ENCODE measurements around the gene CMA1. TPM values are rescaled to one million over a fixed set of nuclear protein-coding genes. Genes with fewer than 3 reads are reported as not detected.
"Not testable (repeated sequence)": the region's sequence is repeated elsewhere in the genome, so short reads cannot be mapped to it uniquely, and the experiment has no call there.

The CMA1 gene
- polyA plus RNA-seq, 1 donor from 2014 or later: not detected

- no peaks in the 10 kb centered on the region for H3K9me3 ChIP-seq (ENCODE audit: low read length)
- no peaks in the 10 kb centered on the region for H3K9me2 ChIP-seq (ENCODE audit: insufficient read depth, low read length)
- no peaks in the 10 kb centered on the region for H3K36me3 ChIP-seq (ENCODE audit: insufficient read depth, low read length)
- no peak overlapping the region for H3K4me3 ChIP-seq (ENCODE audit: low read length)
- no peak for TF ChIP-seq MXI1 (conservative IDR thresholded peaks at IDR 0.05; ENCODE audit: poor library complexity, severe bottlenecking)
- no peak for TF ChIP-seq TAF1 (IDR thresholded peaks at IDR 0.05; ENCODE audit: low read depth)
- no peak for TF ChIP-seq RAD21 (conservative IDR thresholded peaks at IDR 0.05)
- no peak for TF ChIP-seq POLR2AphosphoS5 (IDR thresholded peaks at IDR 0.05)
- TF ChIP-seq SMC3 (conservative IDR thresholded peaks at IDR 0.05; ENCODE audit: poor library complexity): no peak
- no peak for TF ChIP-seq EP300 (conservative IDR thresholded peaks at IDR 0.05; ENCODE audit: poor library complexity, severe bottlenecking)
- no peak for TF ChIP-seq EZH2 (IDR thresholded peaks at IDR 0.05; ENCODE audit: borderline replicate concordance, insufficient read depth, low read length, poor library complexity, severe bottlenecking)
- TF ChIP-seq CTCF (IDR thresholded peaks at IDR 0.05; ENCODE audit: poor library complexity, severe bottlenecking): no peak
- no peak for TF ChIP-seq REST (IDR thresholded peaks at IDR 0.05; ENCODE audit: borderline replicate concordance)
- H3F3A ChIP-seq (ENCODE audit: insufficient read depth, low read length, poor library complexity, severe bottlenecking): no peaks in the 10 kb centered on the region
- H2AFZ ChIP-seq (ENCODE audit: low read depth, low read length): no peak overlapping the region
- no peak overlapping the region for H3K9ac ChIP-seq (ENCODE audit: low read length)
- H3K4me2 ChIP-seq (ENCODE audit: low read length): no peak overlapping the region
- no peak overlapping the region for H3K27ac ChIP-seq (ENCODE audit: low read length)
- no peaks in the 10 kb centered on the region for H3K79me2 ChIP-seq (replicated peaks; ENCODE audit: insufficient read depth, low read length)
- no peaks in the 10 kb centered on the region for H4K20me1 ChIP-seq (ENCODE audit: insufficient read depth)
- no peaks in the 10 kb centered on the region for H3K27me3 ChIP-seq (ENCODE audit: insufficient read depth, low read depth, low read length)
Measured at GRCh38 chr14:24481622-24482324, 26.3 kb downstream of the CMA1 start.

GRCh38 chr14:24479999-24480398, 28.1 kb downstream of the CMA1 start:
- not testable (repeated sequence) for H4K20me1 ChIP-seq (ENCODE audit: insufficient read depth); H2AFZ ChIP-seq (ENCODE audit: low read depth, low read length); H3K27ac ChIP-seq (ENCODE audit: low read length); H3K9me2 ChIP-seq (ENCODE audit: insufficient read depth, low read length); H3F3A ChIP-seq (ENCODE audit: insufficient read depth, low read length, poor library complexity, severe bottlenecking); H3K9me3 ChIP-seq (ENCODE audit: low read length); H3K36me3 ChIP-seq (ENCODE audit: insufficient read depth, low read length); H3K79me2 ChIP-seq (replicated peaks; ENCODE audit: insufficient read depth, low read length); H3K4me3 ChIP-seq (ENCODE audit: low read length); H3K27me3 ChIP-seq (ENCODE audit: insufficient read depth, low read depth, low read length); H3K9ac ChIP-seq (ENCODE audit: low read length); H3K4me2 ChIP-seq (ENCODE audit: low read length)

Data from neural cell (in vitro differentiated cells).